ENCODE results near the gene PDP2.

DNA sequence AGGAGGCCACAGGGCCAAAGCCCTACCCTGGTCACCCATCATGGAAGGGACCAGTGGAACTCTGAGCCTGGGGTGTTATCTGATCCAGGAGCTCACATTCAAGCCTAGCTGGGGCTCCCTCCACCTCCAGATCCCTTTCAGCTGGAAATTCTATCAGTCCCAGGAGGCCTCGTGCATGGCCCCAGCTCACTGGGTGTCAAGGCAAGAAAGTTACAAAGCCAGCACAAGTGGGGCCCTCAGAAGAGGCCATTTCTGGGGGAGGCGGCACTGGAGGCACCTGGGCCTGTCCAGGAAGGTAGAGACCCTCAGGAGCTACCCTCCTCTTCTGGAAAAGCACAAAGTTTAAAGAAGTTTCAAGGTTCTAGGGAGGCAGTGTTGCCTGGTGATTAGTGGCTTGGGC lies 31.3 kb upstream of the PDP2 start:
- TF ChIP-seq, protein P1, sequence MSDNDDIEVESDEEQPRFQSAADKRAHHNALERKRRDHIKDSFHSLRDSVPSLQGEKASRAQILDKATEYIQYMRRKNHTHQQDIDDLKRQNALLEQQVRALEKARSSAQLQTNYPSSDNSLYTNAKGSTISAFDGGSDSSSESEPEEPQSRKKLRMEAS (IDR thresholded peaks at IDR 0.05; ENCODE audit: low read depth, low read length), result no peak
- no peak for TF ChIP-seq TCF12 (IDR thresholded peaks at IDR 0.05; ENCODE audit: low read depth, low read length)

Measured in GM12878 (cell line).